HCT116 (cell line): ENCODE data around the gene LCE2B. TPM values are rescaled to one million over a fixed set of nuclear protein-coding genes. Genes with fewer than 3 reads are reported as not detected.

Experiments used
- ATAC-seq: fragments of 200-7000 bp; cut with Tn5 transposase; 2 replicates; pipeline ENCODE4 v1.9.1; 2020; ENCODE audit warnings: mild to moderate bottlenecking, moderate library complexity
- BruUV-seq: library from RNA; stranded (reverse); fragments of 400-500 nt; replicated peaks from 2 replicates; lab custom pipeline; 2021; lab: Mats Ljungman, UMichigan
- CTCF ChIA-PET: fragments of 300-600 bp; sonication (Branson Sonifier 250); formaldehyde crosslinking; loops from one replicate; lab custom pipeline; 2021; ENCODE audit warnings: antibody characterized with exemption; lab: Charles Lee
- POLR2A ChIA-PET: fragments of 300-600, 350-600 bp; sonication (Branson Sonifier 250); formaldehyde crosslinking; loops from one replicate; lab custom pipeline; 2021; ENCODE audit warnings: antibody characterized with exemption; lab: Charles Lee
- RAD21 ChIA-PET, 2 experiments: fragments of 300-600 bp; sonication (Branson Sonifier 250); formaldehyde crosslinking; loops; one replicate each; lab custom pipeline; 2023; ENCODE audit warnings: low total read pairs in 2 of 2; ENCODE audit not compliant: uncharacterized antibody in 2 of 2, unreplicated experiment in 2 of 2, low non-redundant PET in 1 of 2; lab: Charles Lee
- DNase-seq: peaks from one replicate; pipeline ENCODE4 v3.0.0-alpha.2; 2010; ENCODE audit warnings: low read depth, low spot score
- H2AFZ ChIP-seq: fragments of 200-600 bp; shearing (Covaris generic), sonication (generic); 2 replicates; pipeline ENCODE4 v1.6.1; 2017; ENCODE audit warnings: low read depth, mixed run types, mixed read lengths, antibody characterized with exemption, low read length; ENCODE audit not compliant: poor library complexity, severe bottlenecking
- H3K27ac ChIP-seq: 2 replicates; pipeline ENCODE4 v1.5.1; 2012; ENCODE audit warnings: low read depth, low read length
- H3K27me3 ChIP-seq: fragments of 200-600 bp; sonication (generic); 2 replicates; pipeline ENCODE4 v1.6.1; 2016; ENCODE audit warnings: mixed run types, low read length, mixed read lengths; ENCODE audit not compliant: insufficient read depth
- H3K36me3 ChIP-seq, 2 experiments: fragments of 200-500 bp in 1 of 2; fragments of 200-600 bp in 1 of 2; sonication (Bioruptor generic) in 1 of 2; sonication (generic) in 1 of 2; 2 replicates each; pipeline versions ENCODE4 v1.5.1 to v1.6.1; 2014 to 2016; ENCODE audit warnings: low read length in 2 of 2, inconsistent platforms in 1 of 2, mixed read lengths in 1 of 2, mixed run types in 1 of 2; ENCODE audit not compliant: insufficient read depth in 2 of 2, control insufficient read depth in 1 of 2
- H3K4me1 ChIP-seq, 2 experiments: fragments of 200-600 bp in 1 of 2; sonication (generic) in 1 of 2; 2 replicates each; pipeline versions ENCODE4 v1.5.1 to v1.6.1; 2012 to 2017; ENCODE audit warnings: low read length in 2 of 2, inconsistent platforms in 1 of 2, mild to moderate bottlenecking in 1 of 2, mixed read lengths in 1 of 2, mixed run types in 1 of 2, moderate library complexity in 1 of 2; ENCODE audit not compliant: insufficient read depth in 2 of 2, control insufficient read depth in 1 of 2
- H3K4me2 ChIP-seq: fragments of 200-600 bp; sonication (generic); 2 replicates; pipeline ENCODE4 v1.6.1; 2017; ENCODE audit warnings: mixed run types, low read length, mixed read lengths
- H3K4me3 ChIP-seq, 2 experiments: fragments of 200-600 bp in 1 of 2; sonication (generic) in 1 of 2; replicated peaks in 1 of 2; 2 replicates each; pipeline ENCODE4 v1.5.1; 2011 to 2016; ENCODE audit warnings: low read length in 2 of 2, control low read depth in 1 of 2, low read depth in 1 of 2, mild to moderate bottlenecking in 1 of 2, mixed read lengths in 1 of 2, mixed run types in 1 of 2
- H3K79me2 ChIP-seq: fragments of 200-600 bp; sonication (generic); 2 replicates; pipeline ENCODE4 v1.6.1; 2017; ENCODE audit warnings: mild to moderate bottlenecking, mixed run types, low read length, moderate library complexity, mixed read lengths; ENCODE audit not compliant: insufficient read depth
- H3K9ac ChIP-seq: fragments of 200-600 bp; sonication (generic); 2 replicates; pipeline ENCODE4 v1.6.1; 2016; ENCODE audit warnings: low read length, mixed read lengths
- H3K9me2 ChIP-seq: fragments of 200-600 bp; sonication (generic), shearing (Covaris generic); 2 replicates; pipeline ENCODE4 v1.6.1; 2017; ENCODE audit warnings: mixed run types, mild to moderate bottlenecking, moderate library complexity; ENCODE audit not compliant: insufficient read depth
- H3K9me3 ChIP-seq, 2 experiments: fragments of 200-500 bp in 1 of 2; fragments of 200-600 bp in 1 of 2; sonication (Bioruptor generic) in 1 of 2; sonication (generic) in 1 of 2; 2 replicates each; pipeline ENCODE4 v1.6.1; 2014 to 2017; ENCODE audit warnings: low read length in 2 of 2, mixed read lengths in 2 of 2, inconsistent platforms in 1 of 2, low read depth in 1 of 2, mild to moderate bottlenecking in 1 of 2, mixed run types in 1 of 2, moderate library complexity in 1 of 2; ENCODE audit not compliant: control insufficient read depth in 1 of 2, insufficient read depth in 1 of 2
- H4K20me1 ChIP-seq: fragments of 200-600 bp; sonication (generic), shearing (Covaris generic); 2 replicates; pipeline ENCODE4 v1.6.1; 2017; ENCODE audit warnings: mixed run types, mild to moderate bottlenecking, moderate library complexity; ENCODE audit not compliant: insufficient read depth
- CBX3 ChIP-seq: IDR thresholded peaks from 2 replicates; pipeline ENCODE4 v1.6.1; 2012; ENCODE audit warnings: low read depth
- CEBPB ChIP-seq: IDR thresholded peaks from 2 replicates; pipeline ENCODE4 v1.6.1; 2012; ENCODE audit warnings: low read depth
- EZH2 ChIP-seq: fragments of 200-600 bp; sonication (generic); IDR thresholded peaks from 2 replicates; pipeline ENCODE4 v1.6.1; 2017; ENCODE audit warnings: antibody characterized with exemption, mixed run types
- FOSL1 ChIP-seq: IDR thresholded peaks from 2 replicates; pipeline ENCODE4 v1.6.1; 2012; ENCODE audit warnings: low read depth
- JUND ChIP-seq: IDR thresholded peaks from 2 replicates; pipeline ENCODE4 v1.6.1; 2012
- RAD21 ChIP-seq: IDR thresholded peaks from 2 replicates; pipeline ENCODE4 v1.6.1; 2012; ENCODE audit warnings: low read depth, mild to moderate bottlenecking
- SIN3A ChIP-seq: IDR thresholded peaks from 2 replicates; pipeline ENCODE4 v1.6.1; 2012; ENCODE audit warnings: low read depth
- SRF ChIP-seq: IDR thresholded peaks from 2 replicates; pipeline ENCODE4 v1.6.1; 2012; ENCODE audit warnings: low read depth
- ZNF274 ChIP-seq: fragments of 200-500 bp; sonication (Bioruptor generic); IDR thresholded peaks from 2 replicates; pipeline ENCODE4 v1.6.1; 2014; ENCODE audit warnings: mild to moderate bottlenecking, low read depth, low read length, inconsistent platforms
- intact Hi-C: fragments of 100-400 bp; cut with micrococcal nuclease; formaldehyde crosslinking; loops from 2 replicates; pipeline ENCODE4 v1.10.0; 2022
- total RNA-seq: library from RNA; stranded (reverse); gene quantifications from one replicate; pipeline ENCODE4 v1.2.1, GENCODE V29; 2021; ENCODE audit not compliant: unreplicated experiment
- TF ChIP-seq, protein P1 (sequence below), 3 experiments: fragments of 200-600 bp in 1 of 3; sonication (generic) in 1 of 3; IDR thresholded peaks in 2 of 3; conservative IDR thresholded peaks in 1 of 3; 2 replicates each; pipeline ENCODE4 v1.5.1; 2012 to 2017; ENCODE audit warnings: low read depth in 2 of 3, low read length in 2 of 3, antibody characterized with exemption in 1 of 3, borderline replicate concordance in 1 of 3, control low read depth in 1 of 3, mild to moderate bottlenecking in 1 of 3, mixed read lengths in 1 of 3, mixed run types in 1 of 3, moderate library complexity in 1 of 3; ENCODE audit not compliant: insufficient read depth in 1 of 3
- TF ChIP-seq, protein P2 (sequence below): IDR thresholded peaks from 2 replicates; pipeline ENCODE4 v1.6.1; 2011; ENCODE audit warnings: mild to moderate bottlenecking, low read length, moderate library complexity; ENCODE audit not compliant: insufficient replicate concordance; ENCODE audit errors: extremely low read depth

LCE2B gene
- total RNA-seq, 1 experiment from 2014 or later, result not detected

DNA sequence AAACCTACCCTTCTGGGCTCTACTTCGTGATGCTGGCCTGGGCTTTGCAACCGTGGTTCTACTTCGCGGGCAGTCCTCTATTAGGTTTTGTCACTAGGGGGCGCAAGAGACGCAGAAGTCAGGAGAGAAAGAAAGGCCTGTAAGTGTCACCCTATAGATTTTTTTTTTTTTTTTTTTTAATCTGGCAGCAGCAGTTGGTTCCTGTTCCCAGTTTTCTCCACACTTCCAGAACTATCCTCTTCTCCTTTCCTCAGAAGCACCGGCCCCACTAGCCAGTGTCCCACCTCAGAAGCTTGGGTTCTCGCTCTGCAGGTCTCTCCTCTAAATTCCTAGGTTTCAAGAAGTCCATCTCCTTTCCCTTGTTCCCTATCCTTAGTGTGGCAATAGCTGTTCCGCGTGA lies 31.8 kb upstream of the LCE2B start:
- H3K4me2 ChIP-seq, result no peak overlapping the region
- peak; percentile 32 for DNase-seq
- ChIA-PET CTCF (interaction anchor here (0.7 to 2.5 kb wide), 11 partner anchors 9 to 567 kb away, joined by 3 to 11 read pairs (median 3); no protein-coding TSS in a partner anchor), POLR2A (no interaction called here), RAD21 (no interaction called here)
- H3K4me3 ChIP-seq, result no peak overlapping the region
- ATAC-seq, result peak; percentile 94
- no peaks in the 10 kb centered on the region for H3K9me2 ChIP-seq
- H3K27ac ChIP-seq, result no peak overlapping the region
- intact Hi-C loops, result loop anchor here (1.0 to 5.0 kb wide), 5 partner anchors 216 to 625 kb away; partner anchors contain the start of gene SPRR1B
- H3K4me1 ChIP-seq, result no peaks in the 10 kb centered on the region
- BruUV-seq, result no TSS peak
- no peaks in the 10 kb centered on the region for H4K20me1 ChIP-seq
- H3K9ac ChIP-seq, result no peak overlapping the region
- H2AFZ ChIP-seq, result no peak overlapping the region
- H3K36me3 ChIP-seq, result no peaks in the 10 kb centered on the region
- no peak for TF ChIP-seq EZH2
- peak; percentile 70 for TF ChIP-seq RAD21
- TF ChIP-seq, protein P1, sequence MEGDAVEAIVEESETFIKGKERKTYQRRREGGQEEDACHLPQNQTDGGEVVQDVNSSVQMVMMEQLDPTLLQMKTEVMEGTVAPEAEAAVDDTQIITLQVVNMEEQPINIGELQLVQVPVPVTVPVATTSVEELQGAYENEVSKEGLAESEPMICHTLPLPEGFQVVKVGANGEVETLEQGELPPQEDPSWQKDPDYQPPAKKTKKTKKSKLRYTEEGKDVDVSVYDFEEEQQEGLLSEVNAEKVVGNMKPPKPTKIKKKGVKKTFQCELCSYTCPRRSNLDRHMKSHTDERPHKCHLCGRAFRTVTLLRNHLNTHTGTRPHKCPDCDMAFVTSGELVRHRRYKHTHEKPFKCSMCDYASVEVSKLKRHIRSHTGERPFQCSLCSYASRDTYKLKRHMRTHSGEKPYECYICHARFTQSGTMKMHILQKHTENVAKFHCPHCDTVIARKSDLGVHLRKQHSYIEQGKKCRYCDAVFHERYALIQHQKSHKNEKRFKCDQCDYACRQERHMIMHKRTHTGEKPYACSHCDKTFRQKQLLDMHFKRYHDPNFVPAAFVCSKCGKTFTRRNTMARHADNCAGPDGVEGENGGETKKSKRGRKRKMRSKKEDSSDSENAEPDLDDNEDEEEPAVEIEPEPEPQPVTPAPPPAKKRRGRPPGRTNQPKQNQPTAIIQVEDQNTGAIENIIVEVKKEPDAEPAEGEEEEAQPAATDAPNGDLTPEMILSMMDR (IDR thresholded peaks at IDR 0.05 in 2 of 3, conservative IDR thresholded peaks at IDR 0.05 in 1 of 3; ENCODE audit: borderline replicate concordance in 1 of 3, insufficient read depth in 1 of 3, low read depth in 2 of 3, low read length in 2 of 3), result peak; percentile 59 to 88 (median 81)
- TF ChIP-seq, all 23 proteins: peak for 2
- peaks cover 44% of the 10 kb centered on the region for H3K27me3 ChIP-seq
- H3K79me2 ChIP-seq, result no peaks in the 10 kb centered on the region
- H3K9me3 ChIP-seq, result no peaks in the 10 kb centered on the region

DNA sequence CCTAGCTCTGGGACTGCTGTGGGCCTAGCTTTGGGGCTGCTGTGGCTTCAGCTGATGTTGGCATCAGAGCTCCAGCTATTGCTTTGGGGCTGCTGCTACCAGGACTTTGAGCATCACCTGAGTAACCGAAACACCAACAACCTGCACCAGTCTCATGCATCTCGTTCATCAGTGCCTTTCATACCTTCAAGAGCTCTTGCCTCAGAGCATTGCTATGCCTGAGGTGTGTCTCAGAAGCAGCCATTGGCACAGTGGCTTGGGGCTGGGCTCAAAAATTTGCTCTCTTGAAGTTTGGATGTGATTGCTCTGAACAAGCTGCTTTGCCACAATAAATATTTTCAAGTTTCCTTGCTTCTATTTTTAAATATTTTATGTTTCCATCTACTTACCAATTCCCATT lies 29.5 kb upstream of the LCE2B start:
- Histone ChIP-seq H2AFZ (no peak overlapping the region), H3K27me3 (peaks cover 48% of the 10 kb centered on the region), H3K9ac (no peak overlapping the region), H3K36me3 (no peaks in the 10 kb centered on the region), H3K27ac (no peak overlapping the region), H3K9me3 (no peaks in the 10 kb centered on the region), H3K9me2 (no peaks in the 10 kb centered on the region), H3K4me2 (no peak overlapping the region), H3K4me1 (no peaks in the 10 kb centered on the region), H3K4me3 (no peak overlapping the region), H3K79me2 (no peaks in the 10 kb centered on the region), H4K20me1 (no peaks in the 10 kb centered on the region)
- POLR2A ChIA-PET, result no interaction called here
- no TSS peak for BruUV-seq
- no peak for ATAC-seq
- CTCF ChIA-PET, result no interaction called here
- DNase-seq, result no peak
- intact Hi-C loops, result no loop called here
- RAD21 ChIA-PET, result no interaction called here
- TF ChIP-seq CEBPB (no peak), ZNF274 (no peak), JUND (no peak), SIN3A (no peak), RAD21 (no peak), FOSL1 (no peak), CBX3 (no peak), SRF (no peak)
- TF ChIP-seq, protein P1 (IDR thresholded peaks at IDR 0.05 in 2 of 3, conservative IDR thresholded peaks at IDR 0.05 in 1 of 3; ENCODE audit: borderline replicate concordance in 1 of 3, insufficient read depth in 1 of 3, low read depth in 2 of 3, low read length in 2 of 3), result no peak
- TF ChIP-seq, protein P2, sequence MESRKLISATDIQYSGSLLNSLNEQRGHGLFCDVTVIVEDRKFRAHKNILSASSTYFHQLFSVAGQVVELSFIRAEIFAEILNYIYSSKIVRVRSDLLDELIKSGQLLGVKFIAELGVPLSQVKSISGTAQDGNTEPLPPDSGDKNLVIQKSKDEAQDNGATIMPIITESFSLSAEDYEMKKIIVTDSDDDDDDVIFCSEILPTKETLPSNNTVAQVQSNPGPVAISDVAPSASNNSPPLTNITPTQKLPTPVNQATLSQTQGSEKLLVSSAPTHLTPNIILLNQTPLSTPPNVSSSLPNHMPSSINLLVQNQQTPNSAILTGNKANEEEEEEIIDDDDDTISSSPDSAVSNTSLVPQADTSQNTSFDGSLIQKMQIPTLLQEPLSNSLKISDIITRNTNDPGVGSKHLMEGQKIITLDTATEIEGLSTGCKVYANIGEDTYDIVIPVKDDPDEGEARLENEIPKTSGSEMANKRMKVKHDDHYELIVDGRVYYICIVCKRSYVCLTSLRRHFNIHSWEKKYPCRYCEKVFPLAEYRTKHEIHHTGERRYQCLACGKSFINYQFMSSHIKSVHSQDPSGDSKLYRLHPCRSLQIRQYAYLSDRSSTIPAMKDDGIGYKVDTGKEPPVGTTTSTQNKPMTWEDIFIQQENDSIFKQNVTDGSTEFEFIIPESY, result no peak
